Measurements from ENCODE around the gene EXOSC10.
"Not testable (repeated sequence)": the region's sequence is repeated elsewhere in the genome, so short reads cannot be mapped to it uniquely, and the experiment has no call there.

Gene EXOSC10

GRCh38 chr1:11044849-11045427 is 54.7 kb downstream of the EXOSC10 start:
- no peak for DNase-seq (ENCODE audit: low read depth)
- TF ChIP-seq CTCF (conservative IDR thresholded peaks at IDR 0.05; ENCODE audit: control insufficient read depth, insufficient read depth, low read depth, low read length) = no peak
- no peak overlapping the region for H3K4me3 ChIP-seq (ENCODE audit: control insufficient read depth, low read depth, low read length)

- TF ChIP-seq CTCF (conservative IDR thresholded peaks at IDR 0.05; ENCODE audit: control insufficient read depth, insufficient read depth, low read depth, low read length) = no peak
- no peak overlapping the region for H3K4me3 ChIP-seq (ENCODE audit: control insufficient read depth, low read depth, low read length)
- no peak for DNase-seq (ENCODE audit: low read depth)
Measured at GRCh38 chr1:11044086-11044848, 55.4 kb downstream of the EXOSC10 start.

- no peak for TF ChIP-seq CTCF (conservative IDR thresholded peaks at IDR 0.05; ENCODE audit: control insufficient read depth, insufficient read depth, low read depth, low read length)
- no peak overlapping the region for H3K4me3 ChIP-seq (ENCODE audit: control insufficient read depth, low read depth, low read length)
- no peak for DNase-seq (ENCODE audit: low read depth)
Measured at GRCh38 chr1:11042995-11043874, 56.4 kb downstream of the EXOSC10 start.

- TF ChIP-seq CTCF (conservative IDR thresholded peaks at IDR 0.05; ENCODE audit: control insufficient read depth, insufficient read depth, low read depth, low read length) = no peak
- no peak for DNase-seq (ENCODE audit: low read depth)
- H3K4me3 ChIP-seq (ENCODE audit: control insufficient read depth, low read depth, low read length) = no peak overlapping the region
Measured at GRCh38 chr1:11042065-11042464, 57.6 kb downstream of the EXOSC10 start.

GRCh38 chr1:11041048-11041447 is 58.6 kb downstream of the EXOSC10 start:
- TF ChIP-seq CTCF (conservative IDR thresholded peaks at IDR 0.05; ENCODE audit: control insufficient read depth, insufficient read depth, low read depth, low read length) = no peak
- no peak overlapping the region for H3K4me3 ChIP-seq (ENCODE audit: control insufficient read depth, low read depth, low read length)
- DNase-seq (ENCODE audit: low read depth) = no peak

- DNase-seq (ENCODE audit: low read depth); H3K4me3 ChIP-seq (ENCODE audit: control insufficient read depth, low read depth, low read length): not testable (repeated sequence)
Measured at GRCh38 chr1:11040105-11040429, 59.6 kb downstream of the EXOSC10 start.

Measured in fibroblast of mammary gland (primary cell).